Fibroblast of skin of scalp (primary cell): ENCODE results near the gene SS18.

Source experiments
- DNase-seq: peaks from one replicate; pipeline ENCODE4 v3.0.0-alpha.2; 2013

SS18 gene

GRCh38 chr18:25998461-25998860 is 92.0 kb downstream of the SS18 start:
- DNase-seq: no peak

- no peak for DNase-seq
Observed at GRCh38 chr18:25992566-25992965, 97.8 kb downstream of the SS18 start.

GRCh38 chr18:25990473-25990872 is 99.9 kb downstream of the SS18 start:
- no peak for DNase-seq

- DNase-seq: no peak
Observed at GRCh38 chr18:25985707-25986394, 104.6 kb downstream of the SS18 start.

GRCh38 chr18:25983730-25984129 is 106.7 kb downstream of the SS18 start:
- DNase-seq: no peak

- no peak for DNase-seq
Observed at GRCh38 chr18:25982961-25983360, 107.5 kb downstream of the SS18 start.

- DNase-seq: no peak
Observed at GRCh38 chr18:25982153-25982552, 108.3 kb downstream of the SS18 start.

GRCh38 chr18:25979369-25980040 is 110.9 kb downstream of the SS18 start:
- no peak for DNase-seq

GRCh38 chr18:25976554-25976953 is 113.9 kb downstream of the SS18 start:
- no peak for DNase-seq

- no peak for DNase-seq
Observed at GRCh38 chr18:25974630-25975077, 115.8 kb downstream of the SS18 start.
